SK-N-SH (cell line): Measurements from ENCODE around the gene HIPK2. TPM values are rescaled to one million over a fixed set of nuclear protein-coding genes. Genes with fewer than 3 reads are reported as not detected.

Source experiments
- CTCF ChIA-PET: fragments of 300-600, 350-600 bp; formaldehyde crosslinking; extraction: SDS; loops from one replicate; lab custom pipeline; 2021; lab: Yijun Ruan, JAX
- POLR2A ChIA-PET: fragments of 350-600 bp; sonication (Branson Sonifier 250); formaldehyde crosslinking; extraction: SDS; loops from one replicate; lab custom pipeline; 2020; ENCODE audit warnings: antibody characterized with exemption, inconsistent platforms; lab: Yijun Ruan, JAX
- DNase-seq: peaks from one replicate; pipeline ENCODE4 v3.0.0; 2012
- H2AFZ ChIP-seq: fragments of 200-600 bp; sonication (generic); 2 replicates; pipeline ENCODE4 v1.8.1; 2016; ENCODE audit warnings: antibody characterized with exemption, mild to moderate bottlenecking, low read depth
- H3F3A ChIP-seq: fragments of 200-600 bp; sonication (generic); replicated peaks from 2 replicates; pipeline ENCODE3; 2016; ENCODE audit warnings: antibody characterized with exemption, mild to moderate bottlenecking; ENCODE audit not compliant: insufficient read depth
- H3K27ac ChIP-seq, 2 experiments: fragments of 200-500 bp in 1 of 2; fragments of 200-600 bp in 1 of 2; sonication (Bioruptor generic) in 1 of 2; sonication (generic), shearing (Covaris generic) in 1 of 2; 2 replicates each; pipeline versions ENCODE4 v1.5.1 to v1.6.1; 2014 to 2016; ENCODE audit warnings: low read depth in 2 of 2, inconsistent platforms in 1 of 2, low read length in 1 of 2, mild to moderate bottlenecking in 1 of 2, mixed read lengths in 1 of 2
- H3K27me3 ChIP-seq: fragments of 200-600 bp; sonication (generic), shearing (Covaris generic); 2 replicates; pipeline ENCODE4 v1.6.1; 2016; ENCODE audit warnings: mixed run types; ENCODE audit not compliant: insufficient read depth
- H3K36me3 ChIP-seq, 2 experiments: fragments of 200-500 bp in 1 of 2; fragments of 200-600 bp in 1 of 2; sonication (Bioruptor generic) in 1 of 2; sonication (generic) in 1 of 2; replicated peaks in 1 of 2; 2 replicates each; pipeline versions ENCODE3 to v1.5.1; 2014 to 2016; ENCODE audit warnings: low read length in 1 of 2, mild to moderate bottlenecking in 1 of 2; ENCODE audit not compliant: insufficient read depth in 2 of 2, control insufficient read depth in 1 of 2
- H3K4me1 ChIP-seq, 2 experiments: fragments of 200-500 bp in 1 of 2; fragments of 200-600 bp in 1 of 2; sonication (Bioruptor generic) in 1 of 2; sonication (generic), shearing (Covaris generic) in 1 of 2; 2 replicates each; pipeline versions ENCODE4 v1.5.1 to v1.6.1; 2014 to 2016; ENCODE audit warnings: low read depth in 1 of 2, low read length in 1 of 2, mixed run types in 1 of 2; ENCODE audit not compliant: insufficient read depth in 2 of 2, control insufficient read depth in 1 of 2
- H3K4me2 ChIP-seq: fragments of 200-600 bp; sonication (generic), shearing (Covaris generic); 2 replicates; pipeline ENCODE4 v1.6.1; 2017; ENCODE audit warnings: mixed run types
- H3K4me3 ChIP-seq, 2 experiments: fragments of 200-500 bp in 1 of 2; fragments of 200-600 bp in 1 of 2; sonication (Bioruptor generic) in 1 of 2; sonication (generic), shearing (Covaris generic) in 1 of 2; 2 replicates each; pipeline versions ENCODE4 v1.5.1 to v1.8.1; 2014 to 2016; ENCODE audit warnings: low read depth in 2 of 2, inconsistent platforms in 1 of 2, low read length in 1 of 2, mild to moderate bottlenecking in 1 of 2, mixed read lengths in 1 of 2, moderate library complexity in 1 of 2
- H3K79me2 ChIP-seq: fragments of 200-600 bp; sonication (generic); 2 replicates; pipeline ENCODE4 v1.8.1; 2017; ENCODE audit warnings: mild to moderate bottlenecking; ENCODE audit not compliant: insufficient read depth
- H3K9ac ChIP-seq: fragments of 200-600 bp; sonication (generic); 2 replicates; pipeline ENCODE4 v1.6.1; 2017; ENCODE audit warnings: mixed run types
- H3K9me2 ChIP-seq: fragments of 200-600 bp; sonication (generic); 2 replicates; pipeline ENCODE4 v1.6.1; 2017; ENCODE audit warnings: mixed run types
- H3K9me3 ChIP-seq: fragments of 200-600 bp; sonication (generic); 2 replicates; pipeline ENCODE4 v1.6.1; 2017; ENCODE audit warnings: mixed run types, mild to moderate bottlenecking, moderate library complexity
- H4K20me1 ChIP-seq: fragments of 200-600 bp; sonication (generic); 2 replicates; pipeline ENCODE4 v1.6.1; 2017; ENCODE audit warnings: mild to moderate bottlenecking, mixed run types; ENCODE audit not compliant: insufficient read depth
- CHD2 ChIP-seq: fragments of 150-350 bp; IDR thresholded peaks from 2 replicates; pipeline ENCODE4 v1.6.1; 2018; ENCODE audit warnings: low read length; ENCODE audit not compliant: partially characterized antibody
- FOXJ3 ChIP-seq: sonication (generic); formaldehyde crosslinking; IDR thresholded peaks from 2 replicates; pipeline ENCODE4 v1.5.1; 2020; ENCODE audit warnings: mild to moderate bottlenecking, missing genetic modification reagents
- MAX ChIP-seq: IDR thresholded peaks from 2 replicates; pipeline ENCODE4 v1.4.0; 2012; ENCODE audit warnings: low read depth
- MEF2A ChIP-seq: IDR thresholded peaks from 2 replicates; pipeline ENCODE4 v1.4.0; 2012; ENCODE audit warnings: low read depth, borderline replicate concordance
- NFIC ChIP-seq: IDR thresholded peaks from 2 replicates; pipeline ENCODE4 v1.4.0; 2012; ENCODE audit warnings: borderline replicate concordance
- NRF1 ChIP-seq: IDR thresholded peaks from 2 replicates; pipeline ENCODE4 v1.6.1; 2012; ENCODE audit warnings: low read depth, mild to moderate bottlenecking, low read length
- RAD21 ChIP-seq: IDR thresholded peaks from 2 replicates; pipeline ENCODE4 v1.6.1; 2012; ENCODE audit warnings: mild to moderate bottlenecking, low read length
- RCOR1 ChIP-seq: fragments of 150-350 bp; IDR thresholded peaks from 2 replicates; pipeline ENCODE4 v1.6.1; 2017; ENCODE audit warnings: antibody characterized with exemption, low read length
- RFX5 ChIP-seq: IDR thresholded peaks from 2 replicates; pipeline ENCODE4 v1.6.1; 2012; ENCODE audit warnings: mild to moderate bottlenecking, improper control_type of control experiment, low read length
- RXRA ChIP-seq: IDR thresholded peaks from 2 replicates; pipeline ENCODE4 v1.4.0; 2012; ENCODE audit warnings: low read depth, mild to moderate bottlenecking, borderline replicate concordance
- TAF1 ChIP-seq: IDR thresholded peaks from 2 replicates; pipeline ENCODE4 v1.6.1; 2012; ENCODE audit warnings: low read depth, mild to moderate bottlenecking, low read length, moderate library complexity, borderline replicate concordance
- TCF12 ChIP-seq: IDR thresholded peaks from 2 replicates; pipeline ENCODE4 v1.4.0; 2012
- TEAD4 ChIP-seq: IDR thresholded peaks from 2 replicates; pipeline ENCODE4 v1.4.0; 2012; ENCODE audit warnings: mild to moderate bottlenecking, borderline replicate concordance; ENCODE audit not compliant: insufficient read depth
- YY1 ChIP-seq: IDR thresholded peaks from 2 replicates; pipeline ENCODE4 v1.4.0; 2012; ENCODE audit warnings: low read depth, mild to moderate bottlenecking
- ZBTB33 ChIP-seq: IDR thresholded peaks from 2 replicates; pipeline ENCODE4 v1.4.0; 2012; ENCODE audit warnings: low read depth, borderline replicate concordance
- WGBS: methylation state at CpG from one replicate; pipeline ENCODE4 v1.1.6; 2017; ENCODE audit warnings: low lambda C conversion rate; 5-methylcytosine and 5-hydroxymethylcytosine counted together
- polyA plus RNA-seq, 3 experiments: library from polyadenylated mRNA; depleted of rRNA; stranded (reverse); fragments of >200 nt; gene quantifications; 2 replicates each; pipeline ENCODE4 v1.2.3, GENCODE V29; 2012
- TF ChIP-seq, protein P1 (sequence below): IDR thresholded peaks from 2 replicates; pipeline ENCODE4 v1.4.0; 2012; ENCODE audit warnings: low read depth, borderline replicate concordance
- TF ChIP-seq, protein P2 (sequence below): fragments of 150-350 bp; IDR thresholded peaks from 2 replicates; pipeline ENCODE4 v1.6.1; 2016; ENCODE audit warnings: mild to moderate bottlenecking, low read depth, low read length

The HIPK2 gene
- polyA plus RNA-seq, 1 of the 3 experiments (the other 2 are of a cell fraction) = 14.2 TPM

- no peak for TF ChIP-seq YY1
- TF ChIP-seq, protein P1, sequence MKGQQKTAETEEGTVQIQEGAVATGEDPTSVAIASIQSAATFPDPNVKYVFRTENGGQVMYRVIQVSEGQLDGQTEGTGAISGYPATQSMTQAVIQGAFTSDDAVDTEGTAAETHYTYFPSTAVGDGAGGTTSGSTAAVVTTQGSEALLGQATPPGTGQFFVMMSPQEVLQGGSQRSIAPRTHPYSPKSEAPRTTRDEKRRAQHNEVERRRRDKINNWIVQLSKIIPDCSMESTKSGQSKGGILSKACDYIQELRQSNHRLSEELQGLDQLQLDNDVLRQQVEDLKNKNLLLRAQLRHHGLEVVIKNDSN = no peak
- H3K4me2 ChIP-seq = no peak overlapping the region
- no peaks in the 10 kb centered on the region for H3K36me3 ChIP-seq
- no peak overlapping the region for H3K4me3 ChIP-seq
- H3K27ac ChIP-seq = no peak overlapping the region
- no peaks in the 10 kb centered on the region for H3K9me2 ChIP-seq
- CTCF ChIA-PET = interaction anchor here (1.5 kb wide), 1 partner anchor 26 kb away, joined by 4 read pairs; no protein-coding TSS in a partner anchor
- no peak for DNase-seq
- H3K27me3 ChIP-seq = no peaks in the 10 kb centered on the region
- no peaks in the 10 kb centered on the region for H3K4me1 ChIP-seq
- H2AFZ ChIP-seq = no peak overlapping the region
- 44% methylated on average over 2 of the region's 2 CpGs for WGBS
- H3K79me2 ChIP-seq = no peaks in the 10 kb centered on the region
- H3K9me3 ChIP-seq = no peaks in the 10 kb centered on the region
- POLR2A ChIA-PET = no interaction called here
- H3K9ac ChIP-seq = no peak overlapping the region
- H3F3A ChIP-seq = no peaks in the 10 kb centered on the region
- H4K20me1 ChIP-seq = no peaks in the 10 kb centered on the region
Measured at GRCh38 chr7:139813689-139814088, 35.9 kb upstream of the HIPK2 start.

DNA sequence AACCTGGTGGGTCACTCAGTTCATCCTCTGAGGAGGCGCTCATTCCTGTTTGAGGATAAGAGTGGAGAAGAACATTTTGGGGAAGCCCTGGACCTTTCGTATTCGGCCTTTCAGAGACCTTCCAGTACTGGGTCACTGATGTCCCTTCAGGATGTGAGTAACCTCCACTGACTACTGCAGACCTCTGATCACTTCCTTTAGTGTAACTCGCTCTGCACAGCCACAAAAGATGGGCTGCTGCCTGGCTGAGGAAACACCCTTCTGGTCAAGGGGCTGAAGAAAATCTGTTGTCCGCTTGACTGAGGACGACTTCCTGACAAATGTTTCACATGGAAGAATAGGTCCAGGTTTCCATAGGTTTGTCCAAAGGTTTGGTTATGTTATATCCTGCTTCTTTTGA, 35.4 kb upstream of the HIPK2 start:
- no peak overlapping the region for H3K9ac ChIP-seq
- no peaks in the 10 kb centered on the region for H3K27me3 ChIP-seq
- H3K4me2 ChIP-seq = no peak overlapping the region
- no peaks in the 10 kb centered on the region for H3K9me2 ChIP-seq
- no peak for DNase-seq
- H3K4me3 ChIP-seq = no peak overlapping the region
- ChIA-PET CTCF (no interaction called here), POLR2A (no interaction called here)
- no peaks in the 10 kb centered on the region for H3F3A ChIP-seq
- no peak overlapping the region for H2AFZ ChIP-seq
- H3K4me1 ChIP-seq = no peaks in the 10 kb centered on the region
- H4K20me1 ChIP-seq = no peaks in the 10 kb centered on the region
- no peaks in the 10 kb centered on the region for H3K9me3 ChIP-seq
- no peaks in the 10 kb centered on the region for H3K79me2 ChIP-seq
- no peak for TF ChIP-seq MEF2A
- no peak for TF ChIP-seq TAF1
- TF ChIP-seq RCOR1 = no peak
- no peak for TF ChIP-seq RXRA
- TF ChIP-seq NRF1 = no peak
- no peak for TF ChIP-seq FOXJ3
- no peak overlapping the region for H3K27ac ChIP-seq
- H3K36me3 ChIP-seq = no peaks in the 10 kb centered on the region
- WGBS = 81% methylated on average over 6 of the region's 6 CpGs

DNA sequence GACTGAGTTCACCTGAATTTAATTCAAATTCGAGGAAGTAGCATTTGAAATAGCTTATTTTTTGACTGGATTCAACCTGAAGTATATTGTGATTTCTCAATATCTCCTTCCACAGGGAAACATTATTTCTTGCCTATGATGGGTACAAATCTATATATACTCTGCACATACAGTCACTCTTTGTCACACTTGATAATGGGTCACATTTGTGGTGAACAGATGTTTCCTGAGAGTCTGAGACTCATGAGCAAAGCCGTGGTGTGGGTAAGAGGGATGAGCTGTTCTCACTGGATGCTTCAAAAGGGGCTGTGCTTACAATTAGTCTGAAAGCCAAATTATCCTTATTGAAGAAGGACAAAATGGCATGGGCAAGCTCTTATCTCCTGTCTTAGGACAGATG, 33.3 kb upstream of the HIPK2 start:
- Histone ChIP-seq H3K27ac (no peak overlapping the region), H3F3A (no peaks in the 10 kb centered on the region), H3K27me3 (no peaks in the 10 kb centered on the region), H3K4me2 (no peak overlapping the region), H3K9ac (no peak overlapping the region), H3K79me2 (no peaks in the 10 kb centered on the region), H4K20me1 (no peaks in the 10 kb centered on the region), H2AFZ (no peak overlapping the region), H3K9me3 (no peaks in the 10 kb centered on the region), H3K9me2 (no peaks in the 10 kb centered on the region), H3K4me1 (no peaks in the 10 kb centered on the region), H3K36me3 (no peaks in the 10 kb centered on the region), H3K4me3 (no peak overlapping the region)
- DNase-seq = no peak
- ChIA-PET POLR2A (no interaction called here), CTCF (interaction anchor here (1.2 to 1.5 kb wide), 2 partner anchors 165 to 191 kb away, joined by 3 to 4 read pairs; no protein-coding TSS in a partner anchor)
- 23% methylated on average over 2 of the region's 2 CpGs for WGBS
- TF ChIP-seq FOXJ3 (no peak), ZBTB33 (no peak), TEAD4 (no peak), MEF2A (no peak), MAX (no peak), TCF12 (no peak), NFIC (no peak), RFX5 (no peak), RAD21 (no peak), CHD2 (no peak)
- TF ChIP-seq, protein P2, sequence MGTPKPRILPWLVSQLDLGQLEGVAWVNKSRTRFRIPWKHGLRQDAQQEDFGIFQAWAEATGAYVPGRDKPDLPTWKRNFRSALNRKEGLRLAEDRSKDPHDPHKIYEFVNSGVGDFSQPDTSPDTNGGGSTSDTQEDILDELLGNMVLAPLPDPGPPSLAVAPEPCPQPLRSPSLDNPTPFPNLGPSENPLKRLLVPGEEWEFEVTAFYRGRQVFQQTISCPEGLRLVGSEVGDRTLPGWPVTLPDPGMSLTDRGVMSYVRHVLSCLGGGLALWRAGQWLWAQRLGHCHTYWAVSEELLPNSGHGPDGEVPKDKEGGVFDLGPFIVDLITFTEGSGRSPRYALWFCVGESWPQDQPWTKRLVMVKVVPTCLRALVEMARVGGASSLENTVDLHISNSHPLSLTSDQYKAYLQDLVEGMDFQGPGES = no peak
